K562 (cell line): Measurements from ENCODE around the gene SPECC1L. TPM values are rescaled to one million over a fixed set of nuclear protein-coding genes. Genes with fewer than 3 reads are reported as not detected.

Experiments
- ATAC-seq: fragments of 200-7000 bp; cut with Tn5 transposase; 3 replicates; pipeline ENCODE4 v1.9.1; 2020; ENCODE audit warnings: moderate library complexity
- BruUV-seq: library from RNA; stranded (reverse); fragments of 400-500 nt; replicated peaks from 2 replicates; lab custom pipeline; 2021; lab: Mats Ljungman, UMichigan
- CTCF ChIA-PET: fragments of 300-600 bp; formaldehyde crosslinking; extraction: SDS; loops from one replicate; lab custom pipeline; 2021; ENCODE audit warnings: low intra/inter-chr PET ratio; lab: Yijun Ruan, JAX
- POLR2A ChIA-PET: fragments of 300-600, 350-650 bp; sonication (Branson Sonifier 250); formaldehyde crosslinking; extraction: SDS; loops from one replicate; lab custom pipeline; 2021; ENCODE audit warnings: antibody characterized with exemption, inconsistent platforms; lab: Yijun Ruan, JAX
- DNase-seq, 4 experiments: peaks; one replicate each; pipeline versions ENCODE4 v3.0.0 to v3.0.0-alpha.2; 2011 to 2018; ENCODE audit warnings: low spot score in 3 of 4, mixed read lengths in 3 of 4; ENCODE audit errors: extremely low read depth in 1 of 4
- FAIRE-seq: peaks from 2 replicates; lab custom pipeline; 2011; peaks lifted over from hg19 to GRCh38; lab: Jason Lieb, UNC
- H2AFZ ChIP-seq: 2 replicates; pipeline ENCODE4 v1.6.0; 2011; ENCODE audit warnings: low read depth, low read length, control low read depth, inconsistent platforms
- H3K27ac ChIP-seq: fragments of 200-600 bp; 3 replicates; pipeline ENCODE4 v1.8.0; 2011; ENCODE audit warnings: low read depth, mild to moderate bottlenecking, control low read depth, inconsistent platforms, low read length, moderate library complexity, mixed read lengths; ENCODE audit errors: extremely low read depth
- H3K27me3 ChIP-seq, 2 experiments: fragments of 300-600 bp in 1 of 2; 2 replicates in 1 of 2; 3 replicates in 1 of 2; pipeline versions ENCODE4 v1.6.0 to v1.8.0; 2011; ENCODE audit warnings: inconsistent platforms in 2 of 2, low read length in 2 of 2, mild to moderate bottlenecking in 1 of 2, mixed read lengths in 1 of 2, moderate library complexity in 1 of 2; ENCODE audit not compliant: control insufficient read depth in 2 of 2, insufficient read depth in 2 of 2
- H3K36me3 ChIP-seq: fragments of 300-600 bp; 3 replicates; pipeline ENCODE4 v1.8.0; 2011; ENCODE audit warnings: mild to moderate bottlenecking, low read length, inconsistent platforms; ENCODE audit not compliant: control insufficient read depth, insufficient read depth
- H3K4me1 ChIP-seq, 2 experiments: fragments of 200-600 bp in 1 of 2; replicated peaks in 1 of 2; 2 replicates in 1 of 2; 3 replicates in 1 of 2; pipeline versions ENCODE4 v1.5.1 to v1.8.0; 2011; ENCODE audit warnings: inconsistent platforms in 2 of 2, low read length in 2 of 2, mild to moderate bottlenecking in 1 of 2, mixed read lengths in 1 of 2, moderate library complexity in 1 of 2; ENCODE audit not compliant: control insufficient read depth in 2 of 2, insufficient read depth in 2 of 2
- H3K4me2 ChIP-seq: 2 replicates; pipeline ENCODE4 v1.6.1; 2011; ENCODE audit warnings: low read length, control low read depth, inconsistent platforms, mixed read lengths; ENCODE audit not compliant: insufficient read depth
- H3K4me3 ChIP-seq: fragments of 200-600 bp; sonication (generic), shearing (Covaris generic); 2 replicates; pipeline ENCODE4 v1.5.1; 2016; ENCODE audit warnings: control low read depth, inconsistent platforms
- H3K79me2 ChIP-seq: fragments of 200-600 bp; 3 replicates; pipeline ENCODE4 v1.8.0; 2011; ENCODE audit warnings: low read length, inconsistent platforms; ENCODE audit not compliant: control insufficient read depth, insufficient read depth
- H3K9ac ChIP-seq, 2 experiments: 2 replicates each; pipeline versions ENCODE4 v1.6.0 to v1.6.1; 2011; ENCODE audit warnings: low read depth in 2 of 2, low read length in 2 of 2, control low read depth in 1 of 2, inconsistent platforms in 1 of 2, mild to moderate bottlenecking in 1 of 2, mixed read lengths in 1 of 2; ENCODE audit not compliant: insufficient read depth in 1 of 2
- H3K9me1 ChIP-seq: one replicate; pipeline ENCODE4 v1.6.0; 2011; ENCODE audit warnings: inconsistent platforms, mild to moderate bottlenecking, low read length, moderate library complexity; ENCODE audit not compliant: control insufficient read depth, insufficient read depth
- H3K9me3 ChIP-seq: replicated peaks from 2 replicates; pipeline ENCODE4 v1.5.1; 2011; ENCODE audit warnings: low read depth, low read length, inconsistent platforms; ENCODE audit not compliant: control insufficient read depth, insufficient read depth
- H4K20me1 ChIP-seq: replicated peaks from 2 replicates; pipeline ENCODE4 v1.6.1; 2011; ENCODE audit warnings: low read length, inconsistent platforms, mixed read lengths; ENCODE audit not compliant: control insufficient read depth, insufficient read depth
- ARID2 ChIP-seq: fragments of 450-650 bp; IDR thresholded peaks from 2 replicates; pipeline ENCODE4 v1.6.1; 2017; ENCODE audit warnings: antibody characterized with exemption, mild to moderate bottlenecking
- ARID3A ChIP-seq: IDR thresholded peaks from 2 replicates; pipeline ENCODE4 v1.6.1; 2012; ENCODE audit warnings: low read depth, low read length, improper control_type of control experiment, borderline replicate concordance
- CBX1 ChIP-seq: sonication (generic); IDR thresholded peaks from 2 replicates; pipeline ENCODE4 v1.6.1; 2016; ENCODE audit warnings: antibody characterized with exemption, low read depth, mild to moderate bottlenecking
- CCAR2 ChIP-seq: fragments of 200-400 bp; formaldehyde crosslinking; IDR thresholded peaks from 2 replicates; pipeline ENCODE4 v1.6.1; 2017; ENCODE audit warnings: mild to moderate bottlenecking, low read depth, low read length
- CXXC5 ChIP-seq: fragments of 250-450 bp; sonication (Bioruptor Pico); IDR thresholded peaks from 2 replicates; pipeline ENCODE4 v1.8.0; 2022; ENCODE audit warnings: inconsistent platforms, mild to moderate bottlenecking, moderate library complexity
- FOSL1 ChIP-seq: fragments of 200-800 bp; sonication (Bioruptor generic); conservative IDR thresholded peaks from 2 replicates; pipeline ENCODE4 v1.6.1; 2016; ENCODE audit warnings: missing genetic modification characterization, missing compliant biosample characterization
- FOXO4 ChIP-seq: fragments of 450-650 bp; formaldehyde crosslinking; IDR thresholded peaks from 2 replicates; pipeline ENCODE4 v1.4.0; 2020; ENCODE audit warnings: mild to moderate bottlenecking, moderate library complexity
- MAFG ChIP-seq: fragments of 450-650 bp; conservative IDR thresholded peaks from 2 replicates; pipeline ENCODE4 v1.6.1; 2016; ENCODE audit warnings: missing genetic modification characterization, missing compliant biosample characterization
- MAFK ChIP-seq: IDR thresholded peaks from 2 replicates; pipeline ENCODE4 v1.6.1; 2011; ENCODE audit warnings: low read length, improper control_type of control experiment
- NELFE ChIP-seq: IDR thresholded peaks from 2 replicates; pipeline ENCODE4 v1.6.1; 2011; ENCODE audit warnings: mild to moderate bottlenecking; ENCODE audit not compliant: insufficient read depth, insufficient read length
- NR2C1 ChIP-seq, 2 experiments: fragments of 450-650 bp; IDR thresholded peaks; 2 replicates each; pipeline ENCODE4 v1.6.1; 2017; ENCODE audit warnings: mild to moderate bottlenecking in 2 of 2, antibody characterized with exemption in 1 of 2, inconsistent platforms in 1 of 2, missing compliant biosample characterization in 1 of 2, missing genetic modification characterization in 1 of 2
- NRF1 ChIP-seq, 2 experiments: fragments of 450-650 bp; IDR thresholded peaks in 1 of 2; conservative IDR thresholded peaks in 1 of 2; 2 replicates each; pipeline ENCODE4 v1.6.1; 2014; ENCODE audit warnings: mild to moderate bottlenecking in 2 of 2
- PCBP2 ChIP-seq: fragments of 200-400 bp; formaldehyde crosslinking; IDR thresholded peaks from 2 replicates; pipeline ENCODE4 v1.6.1; 2018; ENCODE audit warnings: low read length, low read depth, mild to moderate bottlenecking, moderate library complexity; ENCODE audit not compliant: poor library complexity, severe bottlenecking
- POLR2AphosphoS2 ChIP-seq: IDR thresholded peaks from 2 replicates; pipeline ENCODE4 v1.6.1; 2012; ENCODE audit warnings: low read length, improper control_type of control experiment
- TEAD2 ChIP-seq: fragments of 450-650 bp; IDR thresholded peaks from 2 replicates; pipeline ENCODE4 v1.6.1; 2016; ENCODE audit warnings: missing genetic modification characterization, control low read depth, missing compliant biosample characterization
- ZBTB7A ChIP-seq: IDR thresholded peaks from 2 replicates; pipeline ENCODE4 v1.6.1; 2011; ENCODE audit warnings: low read depth, mild to moderate bottlenecking, low read length, moderate library complexity, borderline replicate concordance; ENCODE audit not compliant: control insufficient read depth
- ZNF121 ChIP-seq: sonication (generic); formaldehyde crosslinking; conservative IDR thresholded peaks from 2 replicates; pipeline ENCODE4 v1.8.0; 2022; ENCODE audit warnings: missing genetic modification reagents
- ZNF324 ChIP-seq: fragments of 250-450 bp; sonication (Bioruptor Pico); IDR thresholded peaks from 2 replicates; pipeline ENCODE4 v1.4.0; 2020; ENCODE audit warnings: mild to moderate bottlenecking
- ZNF431 ChIP-seq: sonication (generic); formaldehyde crosslinking; IDR thresholded peaks from 2 replicates; pipeline ENCODE4 v1.8.0; 2022; ENCODE audit warnings: mild to moderate bottlenecking, missing genetic modification reagents
- ZNF696 ChIP-seq: fragments of 250-450 bp; sonication (Bioruptor Pico); conservative IDR thresholded peaks from 2 replicates; pipeline ENCODE4 v1.4.0; 2020; ENCODE audit warnings: mild to moderate bottlenecking, moderate library complexity
- WGBS: fragments of 100-300 bp; shearing (Covaris generic); methylation state at CpG from one replicate; pipeline ENCODE4 v1.1.6; 2016; ENCODE audit warnings: low coverage, mixed read lengths; ENCODE audit not compliant: insufficient coverage; ENCODE audit errors: missing lambda C conversion rate; 5-methylcytosine and 5-hydroxymethylcytosine counted together
- in situ Hi-C: fragments of 300-500 bp; cut with MboI; formaldehyde crosslinking; loops from 4 replicates; pipeline ENCODE4 v1.15.0; 2018; ENCODE audit warnings: inconsistent platforms, mixed read lengths
- intact Hi-C: fragments of 100-400 bp; cut with micrococcal nuclease; formaldehyde crosslinking; loops from 2 replicates; pipeline ENCODE4 v1.14.2; 2022
- polyA plus RNA-seq, 8 experiments: library from polyadenylated mRNA; depleted of rRNA in 4 of 8; stranded (reverse) in 5 of 8; unstranded in 3 of 8; fragments of >200 nt; fragmentation: Nextera tagmentation in 2 of 8; fragmentation: Illumina TruSeq in 1 of 8; extraction: Ambion mirVana in 2 of 8; extraction: Trizol in 1 of 8; gene quantifications; 2 replicates each; pipeline versions ENCODE4 v1.2.1 to v1.2.3, GENCODE V29; 2011 to 2014; ENCODE audit warnings: inconsistent platforms in 1 of 8, missing spikeins in 1 of 8
- total RNA-seq, 7 experiments: library from RNA; depleted of rRNA in 6 of 7; stranded (reverse); fragments of >200 nt in 6 of 7; fragmentation: Illumina TruSeq in 2 of 7; extraction: Trizol in 2 of 7; gene quantifications; 2 replicates each; pipeline versions ENCODE4 v1.2.1 to v1.2.3, GENCODE V29; 2011 to 2021; ENCODE audit warnings: low replicate concordance in 1 of 7

SPECC1L gene
- total and polyA plus RNA-seq, 9 of the 15 experiments (the other 6 are each of a cell fraction or from before 2014, with no cell fraction given), result 1.4 to 27.9 (median 14.5) TPM

GRCh38 chr22:24315367-24315966, 44.8 kb downstream of the SPECC1L start:
- H3K9me1 ChIP-seq, result no peaks in the 10 kb centered on the region
- H3K4me3 ChIP-seq, result no peak overlapping the region
- intact Hi-C loops, result no loop called here
- DNase-seq (no peak), ATAC-seq (no peak), FAIRE-seq (no peak)
- H3K36me3 ChIP-seq, result peaks cover 30% of the 10 kb centered on the region; the same call in 2 of the 3 replicates
- H3K79me2 ChIP-seq, result no peaks in the 10 kb centered on the region
- no peaks in the 10 kb centered on the region for H4K20me1 ChIP-seq
- no peaks in the 10 kb centered on the region for H3K9me3 ChIP-seq
- H3K9ac ChIP-seq, result no peak overlapping the region
- no peaks in the 10 kb centered on the region for H3K27me3 ChIP-seq
- H3K4me2 ChIP-seq, result no peak overlapping the region
- no peak overlapping the region for H2AFZ ChIP-seq
- in situ Hi-C loops, result no loop called here
- WGBS, result 62% methylated on average over 2 of the region's 2 CpGs
- no peak overlapping the region for H3K27ac ChIP-seq
- ChIA-PET CTCF (no interaction called here), POLR2A (no interaction called here)
- no peak for TF ChIP-seq MAFG (tag)
- TF ChIP-seq CCAR2, result no peak
- TF ChIP-seq NELFE, result no peak
- TF ChIP-seq FOSL1 (tag), result no peak
- TF ChIP-seq CXXC5 (CRISPR knock-in tag), result no peak
- no peak for TF ChIP-seq ZNF121
- no peak for TF ChIP-seq TEAD2 (tag)
- TF ChIP-seq MAFK, result no peak
- no peak for TF ChIP-seq ZNF431
- no peak for TF ChIP-seq ZNF696 (CRISPR knock-in tag)
- TF ChIP-seq CBX1, result no peak
- no peak for TF ChIP-seq POLR2AphosphoS2
- TF ChIP-seq FOXO4 (CRISPR knock-in tag), result no peak
- no peak for TF ChIP-seq NRF1 (conservative IDR thresholded peaks at IDR 0.05 in 1 of 2, IDR thresholded peaks at IDR 0.05 in 1 of 2)
- no peak for TF ChIP-seq ARID2
- TF ChIP-seq ZBTB7A, result no peak
- no peak for TF ChIP-seq ARID3A
- TF ChIP-seq ZNF324 (CRISPR knock-in tag), result no peak
- TF ChIP-seq NR2C1 (IDR thresholded peaks at IDR 0.05), result no peak
- no peak for TF ChIP-seq NR2C1 (tag; IDR thresholded peaks at IDR 0.05)
- no peak for TF ChIP-seq PCBP2
- no TSS peak for BruUV-seq
- H3K4me1 ChIP-seq, result no peaks in the 10 kb centered on the region
